ENCODE data around the gene KDM2A. TPM values are rescaled to one million over a fixed set of nuclear protein-coding genes. Genes with fewer than 3 reads are reported as not detected.

Gene KDM2A
- total RNA-seq, 2 donors from 2014 or later, result 50.3 to 97.6 TPM

DNA sequence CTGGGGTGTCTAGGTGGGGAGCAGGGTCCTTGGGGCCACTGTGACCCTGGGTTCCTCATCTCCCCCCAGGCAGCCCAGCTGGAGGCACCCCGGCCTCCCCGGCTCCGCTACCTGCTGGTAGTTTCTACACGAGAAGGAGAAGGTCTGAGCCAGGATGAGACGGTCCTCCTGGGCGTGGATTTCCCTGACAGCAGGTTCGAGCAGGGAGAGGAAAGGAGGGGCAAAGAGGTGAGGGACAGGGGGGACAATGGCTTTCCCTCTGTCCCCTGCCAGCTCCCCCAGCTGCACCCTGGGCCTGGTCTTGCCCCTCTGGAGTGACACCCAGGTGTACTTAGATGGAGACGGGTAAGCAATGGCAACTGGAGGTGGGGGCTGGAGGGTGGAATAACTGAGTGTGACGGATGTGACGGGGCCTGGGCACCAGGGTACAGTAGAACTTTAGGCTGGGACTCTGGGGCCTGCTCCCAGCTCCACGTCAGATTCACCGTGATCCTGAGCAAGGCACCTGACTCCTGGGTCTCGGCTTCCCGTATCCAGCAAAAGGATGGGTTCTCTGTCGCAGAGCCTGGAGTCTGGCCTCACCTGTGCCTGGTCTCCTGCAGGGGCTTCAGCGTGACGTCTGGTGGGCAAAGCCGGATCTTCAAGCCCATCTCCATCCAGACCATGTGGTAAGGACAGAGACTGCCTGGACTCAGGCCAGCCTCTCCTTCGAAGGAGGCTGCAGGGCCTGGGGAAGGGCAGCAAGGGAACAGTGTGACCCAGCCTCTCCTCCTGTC lies 187.9 kb downstream of the KDM2A start:
- no peaks in the 10 kb centered on the region for H3K27me3 ChIP-seq (replicated peaks; ENCODE audit: insufficient read depth)
- TF ChIP-seq POLR2AphosphoS5 (IDR thresholded peaks at IDR 0.05), result no peak
- no peak for TF ChIP-seq CTCF (IDR thresholded peaks at IDR 0.05)
- no peak for TF ChIP-seq POLR2A (IDR thresholded peaks at IDR 0.05)
- H3K4me3 ChIP-seq, result no peak overlapping the region
- no peak for DNase-seq (ENCODE audit: low spot score)
- 86% methylated on average over 19 of the region's 19 CpGs for WGBS
- H3K9me3 ChIP-seq, result no peaks in the 10 kb centered on the region
- peaks cover 4 to 27% of the 10 kb centered on the region in 2 donors for H3K36me3 ChIP-seq
- H3K4me1 ChIP-seq (replicated peaks), result peaks cover 14% of the 10 kb centered on the region
- no peak overlapping the region for H3K27ac ChIP-seq
- intact Hi-C loops (cut with DNase I), result no loop called here

GRCh38 chr11:67307545-67308001 lies 188.5 kb downstream of the KDM2A start:
- 78% methylated on average over 11 of the region's 12 CpGs for WGBS
- no peak for DNase-seq (ENCODE audit: low spot score)
- no peak for TF ChIP-seq CTCF (IDR thresholded peaks at IDR 0.05)
- no peak for TF ChIP-seq POLR2AphosphoS5 (IDR thresholded peaks at IDR 0.05)
- TF ChIP-seq POLR2A (IDR thresholded peaks at IDR 0.05), result no peak
- intact Hi-C loops (cut with DNase I), result no loop called here
- no peak overlapping the region for H3K27ac ChIP-seq
- peaks cover 4 to 27% of the 10 kb centered on the region in 2 donors for H3K36me3 ChIP-seq
- H3K9me3 ChIP-seq, result no peaks in the 10 kb centered on the region
- H3K27me3 ChIP-seq (replicated peaks; ENCODE audit: insufficient read depth), result no peaks in the 10 kb centered on the region
- no peak overlapping the region for H3K4me3 ChIP-seq
- H3K4me1 ChIP-seq (replicated peaks), result peaks cover 13% of the 10 kb centered on the region

Other genes starting within 250 kb of the KDM2A start
- gene PC, start 160.9 kb upstream of the KDM2A start, total RNA-seq, result 10 to 100 TPM; 42.8 to 43.4 TPM
- gene C11orf86, start 144.0 kb upstream of the KDM2A start, total RNA-seq, result not detected
- gene SYT12, start 96.1 kb upstream of the KDM2A start, total RNA-seq, result 1 to 10 TPM; 2.1 to 3.4 TPM
- 10 to 100 TPM; 26.2 to 69.5 TPM for gene RHOD, start 62.4 kb upstream of the KDM2A start, total RNA-seq
- gene GRK2, start 147.2 kb downstream of the KDM2A start, total RNA-seq, result 100 to 1,000 TPM; 102 to 111 TPM
- gene ANKRD13D, start 170.0 kb downstream of the KDM2A start, total RNA-seq, result 10 to 100 TPM; 35.9 to 75.3 TPM
- 100 to 1,000 TPM in 1 of 2 donors, 10 to 100 TPM in 1; 70.9 to 101 TPM for gene SSH3, start 184.3 kb downstream of the KDM2A start, total RNA-seq
- gene POLD4, start 234.3 kb downstream of the KDM2A start, total RNA-seq, result 100 to 1,000 TPM in 1 of 2 donors, 10 to 100 TPM in 1; 95.1 to 145 TPM

Data from prostate gland (tissue), 2 donors.